H1 (cell line): Measurements from ENCODE around the gene UBE2H.

Source experiments
- CREB1 ChIP-seq: IDR thresholded peaks from 2 replicates; pipeline ENCODE4 v1.6.1; 2012; ENCODE audit warnings: inconsistent platforms
- EP300 ChIP-seq, 2 experiments: IDR thresholded peaks; 1 replicate in 1 of 2; 2 replicates in 1 of 2; pipeline ENCODE4 v1.6.1; 2011 to 2012; ENCODE audit warnings: low read depth in 2 of 2, low read length in 2 of 2, mild to moderate bottlenecking in 2 of 2, borderline replicate concordance in 1 of 2, inconsistent platforms in 1 of 2, moderate library complexity in 1 of 2
- EZH2 ChIP-seq: fragments of 200-600 bp; sonication (generic); IDR thresholded peaks from 2 replicates; pipeline ENCODE4 v1.7.1; 2012; ENCODE audit warnings: low read depth, mild to moderate bottlenecking, moderate library complexity, low read length, inconsistent platforms; ENCODE audit not compliant: severe bottlenecking
- POLR2A ChIP-seq, 2 experiments: IDR thresholded peaks; 1 replicate in 1 of 2; 2 replicates in 1 of 2; pipeline ENCODE4 v1.6.1; 2011; ENCODE audit warnings: low read depth in 2 of 2, low read length in 2 of 2, mild to moderate bottlenecking in 2 of 2; ENCODE audit errors: control extremely low read depth in 1 of 2
- TF ChIP-seq, protein P1 (sequence below), 3 experiments: IDR thresholded peaks; 1 replicate in 2 of 3; 2 replicates in 1 of 3; pipeline versions ENCODE4 v1.5.1 to v1.6.1; 2011; ENCODE audit warnings: low read length in 3 of 3, mild to moderate bottlenecking in 3 of 3, inconsistent platforms in 2 of 3, low read depth in 1 of 3, moderate library complexity in 1 of 3; ENCODE audit not compliant: insufficient read depth in 1 of 3; ENCODE audit errors: control extremely low read depth in 1 of 3

DNA sequence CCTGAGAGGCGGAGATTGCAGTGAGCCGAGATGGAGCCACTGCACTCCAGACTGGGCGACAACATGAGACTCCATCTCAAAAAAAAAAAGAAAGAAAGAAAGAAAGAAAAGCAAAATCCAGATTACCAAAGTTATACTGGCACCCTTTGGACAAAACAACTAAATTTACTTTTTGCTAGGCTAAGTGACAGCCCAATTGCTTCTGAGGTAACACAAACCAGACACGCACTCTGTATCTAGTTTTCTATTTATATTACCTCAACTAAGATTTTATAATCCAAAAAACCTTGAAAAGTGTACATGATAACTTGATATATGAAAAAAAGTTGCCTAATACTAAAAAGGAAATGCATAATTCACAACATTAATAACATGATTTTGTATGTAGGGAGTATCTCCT is 12.9 kb downstream of the UBE2H start:
- TF ChIP-seq POLR2A (IDR thresholded peaks at IDR 0.05; ENCODE audit: control extremely low read depth in 1 of 2, low read depth in 2 of 2, low read length in 2 of 2) (no peak), CREB1 (no peak), EP300 (IDR thresholded peaks at IDR 0.05; ENCODE audit: borderline replicate concordance in 1 of 2, low read depth in 2 of 2, low read length in 2 of 2) (no peak), EZH2 (no peak)
- TF ChIP-seq, protein P1, sequence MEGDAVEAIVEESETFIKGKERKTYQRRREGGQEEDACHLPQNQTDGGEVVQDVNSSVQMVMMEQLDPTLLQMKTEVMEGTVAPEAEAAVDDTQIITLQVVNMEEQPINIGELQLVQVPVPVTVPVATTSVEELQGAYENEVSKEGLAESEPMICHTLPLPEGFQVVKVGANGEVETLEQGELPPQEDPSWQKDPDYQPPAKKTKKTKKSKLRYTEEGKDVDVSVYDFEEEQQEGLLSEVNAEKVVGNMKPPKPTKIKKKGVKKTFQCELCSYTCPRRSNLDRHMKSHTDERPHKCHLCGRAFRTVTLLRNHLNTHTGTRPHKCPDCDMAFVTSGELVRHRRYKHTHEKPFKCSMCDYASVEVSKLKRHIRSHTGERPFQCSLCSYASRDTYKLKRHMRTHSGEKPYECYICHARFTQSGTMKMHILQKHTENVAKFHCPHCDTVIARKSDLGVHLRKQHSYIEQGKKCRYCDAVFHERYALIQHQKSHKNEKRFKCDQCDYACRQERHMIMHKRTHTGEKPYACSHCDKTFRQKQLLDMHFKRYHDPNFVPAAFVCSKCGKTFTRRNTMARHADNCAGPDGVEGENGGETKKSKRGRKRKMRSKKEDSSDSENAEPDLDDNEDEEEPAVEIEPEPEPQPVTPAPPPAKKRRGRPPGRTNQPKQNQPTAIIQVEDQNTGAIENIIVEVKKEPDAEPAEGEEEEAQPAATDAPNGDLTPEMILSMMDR (IDR thresholded peaks at IDR 0.05; ENCODE audit: control extremely low read depth in 1 of 3, insufficient read depth in 1 of 3, low read depth in 1 of 3, low read length in 3 of 3), result no peak
